Calu3 (cell line): Measurements from ENCODE around the gene PTGER2. TPM values are rescaled to one million over a fixed set of nuclear protein-coding genes. Genes with fewer than 3 reads are reported as not detected.
A peak's percentile ranks its signal among the peaks of the same experiment; 100 is the strongest.

Experiments
- Bru-seq: library from RNA; stranded (reverse); fragments of 400-500 nt; gene quantifications from one replicate; lab custom pipeline; 2021; lab: Mats Ljungman, UMichigan
- BruChase-seq, 2 experiments: library from RNA; stranded (reverse); fragments of 400-500 nt; gene quantifications; one replicate each; lab custom pipeline; 2021; lab: Mats Ljungman, UMichigan
- BruUV-seq: library from RNA; stranded (reverse); fragments of 400-500 nt; replicated peaks from 2 replicates; lab custom pipeline; 2021; lab: Mats Ljungman, UMichigan
- CTCF ChIA-PET: fragments of 300-600 bp; sonication (Branson Sonifier 250); formaldehyde crosslinking; loops from one replicate; lab custom pipeline; 2022; ENCODE audit warnings: antibody characterized with exemption; lab: Charles Lee
- DNase-seq: peaks from one replicate; pipeline ENCODE4 v3.0.0; 2022
- H3K27ac Mint-ChIP-seq: one replicate; pipeline ENCODE4 v1.8.0; 2022; ENCODE audit warnings: mixed read lengths; ENCODE audit not compliant: unreplicated experiment
- H3K27me3 Mint-ChIP-seq: one replicate; pipeline ENCODE4 v1.8.0; 2022; ENCODE audit warnings: mixed read lengths; ENCODE audit not compliant: unreplicated experiment
- H3K36me3 Mint-ChIP-seq: one replicate; pipeline ENCODE4 v1.8.0; 2022; ENCODE audit warnings: mild to moderate bottlenecking, moderate library complexity, mixed read lengths; ENCODE audit not compliant: insufficient read depth, unreplicated experiment
- H3K4me1 Mint-ChIP-seq: one replicate; pipeline ENCODE4 v1.8.0; 2022; ENCODE audit warnings: mild to moderate bottlenecking, low read depth, mixed read lengths; ENCODE audit not compliant: unreplicated experiment
- H3K4me3 Mint-ChIP-seq: one replicate; pipeline ENCODE4 v1.8.0; 2022; ENCODE audit warnings: mild to moderate bottlenecking, low read depth, moderate library complexity, mixed read lengths; ENCODE audit not compliant: unreplicated experiment
- H3K9me3 Mint-ChIP-seq: one replicate; pipeline ENCODE4 v1.8.0; 2022; ENCODE audit warnings: low read depth, mixed read lengths; ENCODE audit not compliant: unreplicated experiment
- intact Hi-C: fragments of 100-400 bp; cut with micrococcal nuclease; formaldehyde crosslinking; loops from one replicate; pipeline ENCODE4 v1.10.0; 2022; ENCODE audit not compliant: unreplicated experiment
- long read RNA-seq: library from polyadenylated mRNA; stranded (forward); transcript quantifications from one replicate; pipeline ENCODE4 v2.0.0, GENCODE V29; 2022
- total RNA-seq: library from RNA; stranded (reverse); gene quantifications from 2 replicates; pipeline ENCODE4 v1.2.3, GENCODE V29; 2022
- TF ChIP-seq, protein P1 (sequence below): fragments of 200-600 bp; IDR thresholded peaks from one replicate; pipeline ENCODE4 v1.8.0; 2022; ENCODE audit warnings: antibody characterized with exemption; ENCODE audit not compliant: unreplicated experiment

PTGER2 gene, protein sequence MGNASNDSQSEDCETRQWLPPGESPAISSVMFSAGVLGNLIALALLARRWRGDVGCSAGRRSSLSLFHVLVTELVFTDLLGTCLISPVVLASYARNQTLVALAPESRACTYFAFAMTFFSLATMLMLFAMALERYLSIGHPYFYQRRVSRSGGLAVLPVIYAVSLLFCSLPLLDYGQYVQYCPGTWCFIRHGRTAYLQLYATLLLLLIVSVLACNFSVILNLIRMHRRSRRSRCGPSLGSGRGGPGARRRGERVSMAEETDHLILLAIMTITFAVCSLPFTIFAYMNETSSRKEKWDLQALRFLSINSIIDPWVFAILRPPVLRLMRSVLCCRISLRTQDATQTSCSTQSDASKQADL
- 0.29 TPM in 1 of 2 replicates, not detected in the other for total RNA-seq
- Bru-seq, nascent RNA = percentile 14 among the genes with signal in this experiment
- percentile 6 among the genes with signal in this experiment for BruChase-seq, experiment 1, labeled RNA remaining after a 6-hour chase
- BruChase-seq, experiment 2, labeled RNA remaining after a 2-hour chase = percentile 10 among the genes with signal in this experiment
- long read RNA-seq, partial matches to known transcripts = 0 of 1 reads
- long read RNA-seq, other reads (novel, unspliced or antisense) = 0 of 1 reads

- H3K27ac Mint-ChIP-seq = no peak within 1 kb of the TSS
- intact Hi-C loops = no loop called here
- H3K9me3 Mint-ChIP-seq = no peaks in the 10 kb centered on the region
- peaks cover 15% of the 10 kb centered on the region for H3K36me3 Mint-ChIP-seq
- BruUV-seq = no TSS peak
- TF ChIP-seq, protein P1, sequence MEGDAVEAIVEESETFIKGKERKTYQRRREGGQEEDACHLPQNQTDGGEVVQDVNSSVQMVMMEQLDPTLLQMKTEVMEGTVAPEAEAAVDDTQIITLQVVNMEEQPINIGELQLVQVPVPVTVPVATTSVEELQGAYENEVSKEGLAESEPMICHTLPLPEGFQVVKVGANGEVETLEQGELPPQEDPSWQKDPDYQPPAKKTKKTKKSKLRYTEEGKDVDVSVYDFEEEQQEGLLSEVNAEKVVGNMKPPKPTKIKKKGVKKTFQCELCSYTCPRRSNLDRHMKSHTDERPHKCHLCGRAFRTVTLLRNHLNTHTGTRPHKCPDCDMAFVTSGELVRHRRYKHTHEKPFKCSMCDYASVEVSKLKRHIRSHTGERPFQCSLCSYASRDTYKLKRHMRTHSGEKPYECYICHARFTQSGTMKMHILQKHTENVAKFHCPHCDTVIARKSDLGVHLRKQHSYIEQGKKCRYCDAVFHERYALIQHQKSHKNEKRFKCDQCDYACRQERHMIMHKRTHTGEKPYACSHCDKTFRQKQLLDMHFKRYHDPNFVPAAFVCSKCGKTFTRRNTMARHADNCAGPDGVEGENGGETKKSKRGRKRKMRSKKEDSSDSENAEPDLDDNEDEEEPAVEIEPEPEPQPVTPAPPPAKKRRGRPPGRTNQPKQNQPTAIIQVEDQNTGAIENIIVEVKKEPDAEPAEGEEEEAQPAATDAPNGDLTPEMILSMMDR = no peak
- H3K4me1 Mint-ChIP-seq = peaks cover 12% of the 10 kb centered on the region
- CTCF ChIA-PET = interaction anchor here (1.0 kb wide), 2 partner anchors 9 to 49 kb away, joined by 3 read pairs; no protein-coding TSS in a partner anchor
- H3K4me3 Mint-ChIP-seq = peak within 1 kb of the TSS; percentile 72
- H3K27me3 Mint-ChIP-seq = peaks cover 74% of the 10 kb centered on the region
- peak; percentile 74 for DNase-seq
These were observed at the start of gene PTGER2 for GRCh38 chr14:52313903-52314594. Gene PTGER2, plus strand, starts transcription at chr14:52314312. Its CDS starts 237 bp downstream, at chr14:52314549.

GRCh38 chr14:52265253-52265652 is 48.9 kb upstream of the PTGER2 start:
- intact Hi-C loops = no loop called here
- no TSS peak for BruUV-seq
- TF ChIP-seq, protein P1 = no peak

DNA sequence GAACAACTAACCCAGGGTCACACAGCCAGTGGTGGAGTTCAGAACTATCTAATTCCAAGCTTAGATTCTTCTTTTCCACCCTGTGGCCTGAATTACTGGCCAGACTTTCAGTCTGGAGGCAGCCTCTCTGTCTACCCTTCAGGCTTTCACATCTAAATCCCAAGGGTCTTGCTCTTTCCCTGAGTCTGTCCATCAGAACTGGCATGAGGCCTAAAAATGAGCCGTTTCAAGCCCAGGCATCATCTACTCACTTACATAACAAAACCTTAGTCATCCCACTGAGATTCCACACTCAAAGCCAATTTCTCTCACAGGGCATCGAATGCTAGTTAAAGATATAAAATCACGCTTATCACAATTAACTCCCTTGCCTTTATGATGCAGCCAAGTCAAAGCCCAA is 47.9 kb upstream of the PTGER2 start:
- intact Hi-C loops = no loop called here
- no peaks in the 10 kb centered on the region for H3K36me3 Mint-ChIP-seq
- H3K27ac Mint-ChIP-seq = no peak overlapping the region
- CTCF ChIA-PET = no interaction called here
- no TSS peak for BruUV-seq
- DNase-seq = no peak
- no peak overlapping the region for H3K4me3 Mint-ChIP-seq
- H3K9me3 Mint-ChIP-seq = no peaks in the 10 kb centered on the region
- TF ChIP-seq, protein P1 = no peak
- H3K27me3 Mint-ChIP-seq = peaks cover 28% of the 10 kb centered on the region
- no peaks in the 10 kb centered on the region for H3K4me1 Mint-ChIP-seq

More at GRCh38 chr14:52265253-52265652, 48.9 kb upstream of the PTGER2 start:
- H3K36me3 Mint-ChIP-seq = no peaks in the 10 kb centered on the region
- H3K4me3 Mint-ChIP-seq = no peak overlapping the region
- H3K27me3 Mint-ChIP-seq = peaks cover 37% of the 10 kb centered on the region
- H3K27ac Mint-ChIP-seq = no peak overlapping the region
- no peaks in the 10 kb centered on the region for H3K4me1 Mint-ChIP-seq
- no peak for DNase-seq
- CTCF ChIA-PET = no interaction called here
- no peaks in the 10 kb centered on the region for H3K9me3 Mint-ChIP-seq

DNA sequence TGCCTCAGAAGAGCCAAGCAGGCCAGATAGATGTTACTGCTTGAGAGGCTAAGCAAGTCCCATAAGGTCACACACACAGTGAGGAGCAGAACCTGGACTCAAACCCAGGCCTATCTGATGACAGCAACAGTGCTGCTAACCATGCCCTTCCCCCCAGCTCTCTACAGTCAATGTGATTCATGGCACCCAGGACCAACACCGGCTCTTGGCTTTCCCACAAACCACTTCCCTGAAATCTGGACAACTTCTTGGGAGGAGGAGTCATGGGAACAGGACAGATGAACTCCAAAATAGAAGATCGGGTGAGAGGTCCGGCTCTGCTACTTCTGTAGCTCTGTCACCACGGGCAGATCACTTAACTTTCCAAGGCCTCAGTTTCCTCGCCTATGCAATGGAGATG is 47.3 kb upstream of the PTGER2 start:
- H3K4me3 Mint-ChIP-seq = no peak overlapping the region
- no peaks in the 10 kb centered on the region for H3K36me3 Mint-ChIP-seq
- H3K9me3 Mint-ChIP-seq = no peaks in the 10 kb centered on the region
- H3K4me1 Mint-ChIP-seq = no peaks in the 10 kb centered on the region
- peaks cover 27% of the 10 kb centered on the region for H3K27me3 Mint-ChIP-seq
- CTCF ChIA-PET = no interaction called here
- H3K27ac Mint-ChIP-seq = no peak overlapping the region
- DNase-seq = no peak
- TF ChIP-seq, protein P1 = no peak
- intact Hi-C loops = no loop called here
- no TSS peak for BruUV-seq
